NK-92 (cell line): ENCODE data around the gene USP22.
"Not testable (repeated sequence)": the region's sequence is repeated elsewhere in the genome, so short reads cannot be mapped to it uniquely, and the experiment has no call there.

Experiments used
- DNase-seq: peaks from one replicate; lab custom pipeline; 2025; ENCODE audit not compliant: unreplicated experiment; lab: John Stamatoyannopoulos, UW

USP22 gene

DNA sequence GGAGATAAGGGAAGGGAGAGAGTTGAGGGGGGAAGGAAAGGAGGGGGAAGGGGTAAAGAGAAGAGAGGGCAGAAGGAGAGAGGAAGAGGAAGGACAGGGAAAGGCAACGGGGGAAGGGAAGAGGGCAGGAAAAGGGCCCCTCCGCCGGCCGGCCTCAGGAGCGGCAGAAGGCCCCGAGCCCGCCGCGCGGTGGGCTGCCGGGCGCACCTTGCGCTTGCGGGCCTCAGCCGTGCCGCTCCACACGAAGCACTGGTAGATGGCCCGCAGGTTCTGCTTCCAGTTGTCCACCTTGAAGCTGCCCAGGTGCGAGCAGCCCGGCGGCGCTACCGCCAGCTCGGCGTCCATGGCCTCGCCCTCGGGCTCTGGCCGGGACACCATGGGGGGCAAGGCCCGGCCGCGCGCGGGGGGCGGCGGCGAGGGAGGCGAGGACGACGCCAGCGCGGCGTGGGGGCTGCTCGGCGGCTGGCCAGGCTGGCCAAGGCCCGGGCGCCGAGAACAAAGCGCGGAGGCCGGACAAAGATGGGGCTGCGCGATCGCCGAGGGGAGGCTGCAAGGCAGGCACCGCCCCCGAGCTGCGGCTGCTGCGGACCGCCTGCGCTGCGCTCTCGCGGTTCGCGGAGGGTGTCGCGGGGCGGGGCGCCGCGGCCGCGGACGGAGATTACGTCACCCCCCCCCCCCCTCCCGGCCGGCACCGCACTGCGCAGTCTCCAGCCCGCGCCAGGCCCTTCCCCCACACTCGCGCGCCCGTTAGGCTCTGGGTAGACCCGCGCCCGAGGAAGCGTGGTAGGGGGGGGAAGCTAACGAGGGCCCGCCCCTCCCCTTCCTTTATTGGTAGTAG is at the start of gene USP22:
USP22 (minus strand) TSS at position 554 of the 838 bp plus-strand sequence; CDS start at position 378, 176 bp downstream.
- no peak for DNase-seq

DNA sequence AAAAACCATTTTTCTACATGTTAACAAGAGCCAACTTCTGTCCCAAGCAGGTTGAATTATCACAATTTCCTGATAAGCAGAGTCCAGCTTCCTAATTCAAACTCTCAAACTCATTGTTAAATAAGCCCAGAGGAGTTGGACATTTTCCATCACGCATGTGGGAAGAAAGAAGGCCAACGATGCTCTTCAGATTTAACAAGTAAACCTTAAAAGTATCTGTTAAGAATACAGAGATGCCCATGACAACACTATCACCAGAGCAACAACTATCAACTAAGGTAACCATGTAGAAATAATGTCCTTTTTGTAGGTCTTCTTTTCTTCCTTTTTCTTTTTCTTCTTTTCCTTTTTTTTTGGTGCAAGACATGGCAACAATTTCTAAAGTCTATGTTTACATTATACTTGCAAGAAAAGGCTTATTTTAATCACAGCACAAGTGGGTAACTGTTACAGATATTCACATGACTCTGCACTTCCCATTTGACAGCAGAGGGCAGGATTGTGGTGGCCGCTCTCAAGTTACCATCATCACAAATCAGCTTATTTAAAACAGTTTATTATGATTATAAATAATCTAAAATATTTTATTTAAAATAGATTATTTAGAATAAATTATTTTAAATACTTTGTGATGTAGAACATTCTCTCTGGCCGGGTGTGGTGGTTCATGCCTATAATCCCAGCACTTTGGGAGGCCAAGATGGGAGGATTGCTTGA is 48.2 kb upstream of the USP22 start:
- DNase-seq: no peak

DNA sequence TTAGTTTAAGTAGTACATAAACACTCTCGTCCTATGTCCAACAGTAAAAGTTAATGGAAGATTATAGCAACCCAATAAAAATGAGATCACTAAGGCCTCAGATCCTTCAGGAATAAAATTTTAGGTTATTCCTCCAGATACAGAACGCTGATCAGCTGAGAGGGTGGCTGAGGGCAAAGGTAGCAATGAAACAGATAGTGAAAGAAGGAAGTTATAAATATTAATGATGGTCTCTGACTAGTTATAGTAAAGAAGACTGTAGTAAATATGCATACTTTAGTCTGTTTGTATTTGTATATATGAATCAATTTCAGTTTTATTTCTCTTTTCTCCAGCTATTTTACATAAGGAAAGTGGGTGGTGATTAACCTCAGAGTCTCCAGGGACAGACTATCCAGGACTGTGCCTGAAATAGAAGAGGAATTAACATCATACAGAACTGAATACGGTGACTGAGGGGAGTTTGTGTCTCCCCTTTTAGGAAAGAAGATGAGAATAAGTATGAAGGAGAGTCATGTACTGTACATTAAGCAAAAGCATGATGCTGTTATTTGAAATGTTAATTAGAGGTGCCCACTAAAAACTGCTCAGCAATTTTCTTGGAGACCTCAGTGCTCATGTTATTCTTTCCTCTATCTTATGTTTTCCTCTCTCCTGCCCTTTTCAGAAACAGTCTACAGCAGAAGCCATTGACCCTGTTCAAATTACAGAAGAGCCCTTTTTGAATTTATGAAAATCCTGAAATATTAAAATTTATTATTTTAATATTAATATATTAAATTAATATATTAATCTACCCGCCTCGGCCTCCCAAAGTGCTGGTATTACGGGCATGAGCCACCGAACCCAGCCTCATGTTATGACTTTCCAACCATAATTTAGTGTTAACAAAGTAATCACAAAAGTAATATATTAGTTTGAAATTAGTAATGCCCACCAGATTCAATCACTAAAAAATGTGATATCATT is 47.4 kb upstream of the USP22 start:
- DNase-seq: no peak

DNA sequence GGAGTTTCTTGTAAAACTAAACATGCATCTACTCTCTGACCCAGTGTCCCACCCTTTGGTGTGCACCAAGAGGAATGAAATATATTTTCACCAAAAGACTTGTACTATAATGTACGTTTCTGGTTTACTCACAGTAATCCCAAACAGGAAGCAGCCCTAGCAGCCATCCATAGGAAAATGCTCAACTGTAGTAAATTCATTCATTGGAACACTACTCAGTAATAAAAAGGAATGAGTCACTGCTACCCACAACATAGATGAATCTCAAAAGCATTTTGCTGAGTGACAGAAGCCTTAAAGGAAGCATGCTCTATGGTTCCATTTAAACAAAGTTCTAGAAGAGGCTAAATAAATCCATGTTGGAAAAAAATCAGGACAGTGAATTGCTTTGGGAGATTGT is 46.3 kb upstream of the USP22 start:
- DNase-seq: no peak

DNA sequence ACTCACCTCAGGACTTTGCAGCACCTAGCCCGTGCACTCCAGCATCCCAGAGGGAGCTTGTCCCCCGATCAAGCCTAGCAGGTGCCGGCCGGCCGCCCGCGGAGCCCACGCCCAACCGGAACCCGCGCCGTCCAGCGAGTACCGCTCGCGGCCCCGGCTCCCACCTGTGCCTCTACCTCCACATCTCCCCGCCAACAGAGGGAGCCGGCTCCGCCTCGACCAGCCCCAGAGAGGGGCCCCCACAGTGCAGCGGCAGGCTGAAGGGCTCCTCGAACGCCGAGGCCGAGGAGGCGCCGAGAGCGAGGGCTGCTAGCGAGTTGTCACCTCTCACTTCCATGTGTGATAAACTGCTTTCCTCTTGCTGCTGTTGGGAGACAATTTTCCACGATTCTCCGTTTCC is 42.9 kb upstream of the USP22 start:
- no peak for DNase-seq

DNA sequence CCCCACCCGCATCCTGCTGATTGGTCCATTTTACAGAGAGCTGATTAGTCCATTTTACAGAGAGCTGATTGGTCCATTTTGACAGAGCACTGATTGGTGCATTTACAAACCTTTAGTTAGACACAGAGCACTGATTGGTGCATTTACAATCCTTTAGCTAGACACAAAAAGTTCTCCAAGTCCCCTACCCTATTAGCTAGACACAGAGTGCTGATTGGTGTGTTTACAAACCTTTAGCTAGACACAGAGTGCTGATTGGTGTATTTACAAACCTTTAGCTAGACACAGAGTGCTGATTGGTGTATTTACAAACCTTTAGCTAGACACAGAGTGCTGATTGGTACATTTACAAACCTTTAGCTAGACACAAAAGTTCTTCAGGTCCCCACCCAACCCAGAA is 42.5 kb upstream of the USP22 start:
- DNase-seq: not testable (repeated sequence)

DNA sequence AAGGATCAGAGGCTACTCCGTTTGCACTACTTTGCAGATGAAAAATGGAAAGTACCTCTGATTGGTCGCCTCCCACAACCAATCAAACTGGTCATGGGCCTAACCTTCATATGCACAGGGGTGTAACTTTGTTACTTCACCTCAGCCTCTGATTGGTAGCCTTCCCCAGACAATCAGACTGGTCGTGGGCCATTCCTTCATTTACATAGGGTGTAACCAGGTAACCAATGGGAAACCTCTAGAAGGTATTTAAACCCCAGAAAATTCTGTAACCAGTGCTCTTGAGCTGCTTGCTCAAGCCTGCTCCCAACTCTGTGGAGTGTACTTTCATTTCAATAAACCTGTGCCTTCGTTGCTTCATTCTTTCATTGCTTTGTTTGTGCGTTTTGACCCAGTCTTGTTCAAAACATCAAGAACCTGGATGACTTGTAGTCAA is 39.2 kb upstream of the USP22 start:
- no peak for DNase-seq

DNA sequence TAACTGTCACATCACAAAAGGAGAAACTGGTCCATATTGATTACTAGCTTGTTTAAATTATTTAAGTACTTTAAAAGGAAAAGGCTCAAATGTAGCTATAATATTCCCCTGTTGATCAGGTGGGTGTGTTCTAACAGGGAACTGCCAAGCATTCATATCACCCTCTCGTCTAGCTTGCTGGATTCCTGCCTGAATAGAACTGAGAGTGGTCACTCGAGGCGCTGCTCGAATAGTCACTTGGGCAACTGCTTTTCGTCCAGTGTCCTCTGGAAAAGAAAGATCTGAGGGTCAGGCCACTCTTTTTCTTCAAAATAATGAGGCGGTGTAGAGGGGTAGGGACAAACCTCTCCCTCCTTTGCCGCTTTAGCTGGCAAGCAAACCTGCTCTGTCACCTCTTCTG is 36.4 kb upstream of the USP22 start:
- no peak for DNase-seq

DNA sequence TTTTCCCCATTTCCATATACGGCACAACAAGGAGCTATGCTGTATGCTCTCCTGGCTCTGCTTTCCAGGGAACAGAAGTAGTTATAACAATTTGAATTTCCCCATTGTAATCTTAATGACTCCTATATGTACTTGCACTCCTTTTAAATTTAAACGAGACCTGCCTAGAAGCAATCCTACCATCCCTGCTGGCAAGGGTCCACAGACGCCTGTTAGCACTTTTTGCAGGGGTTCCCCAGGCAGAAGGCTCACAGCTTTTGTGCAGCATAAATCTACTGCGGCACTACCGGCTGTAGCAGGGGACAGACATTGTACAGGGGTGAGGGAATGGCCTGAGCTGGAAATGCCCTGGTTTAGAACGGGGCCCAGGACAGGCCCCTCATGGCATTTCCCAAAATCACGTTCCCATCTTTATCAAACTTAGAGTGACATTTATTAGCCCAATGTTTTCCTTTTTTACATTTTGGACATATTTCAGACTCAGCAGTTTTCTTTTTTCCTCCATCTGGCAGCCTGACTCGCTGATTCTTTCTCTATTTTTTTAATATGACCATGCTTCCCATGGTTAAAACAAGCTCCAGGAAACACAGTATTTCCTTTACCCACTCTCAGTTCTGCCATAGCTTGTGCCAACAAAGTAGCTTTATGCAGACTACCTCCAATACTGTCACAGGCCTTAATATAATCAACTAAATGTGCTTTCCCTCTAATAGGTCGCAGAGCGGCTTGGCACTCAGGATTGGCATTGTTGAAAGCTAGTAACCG is 35.4 kb upstream of the USP22 start:
- no peak for DNase-seq

DNA sequence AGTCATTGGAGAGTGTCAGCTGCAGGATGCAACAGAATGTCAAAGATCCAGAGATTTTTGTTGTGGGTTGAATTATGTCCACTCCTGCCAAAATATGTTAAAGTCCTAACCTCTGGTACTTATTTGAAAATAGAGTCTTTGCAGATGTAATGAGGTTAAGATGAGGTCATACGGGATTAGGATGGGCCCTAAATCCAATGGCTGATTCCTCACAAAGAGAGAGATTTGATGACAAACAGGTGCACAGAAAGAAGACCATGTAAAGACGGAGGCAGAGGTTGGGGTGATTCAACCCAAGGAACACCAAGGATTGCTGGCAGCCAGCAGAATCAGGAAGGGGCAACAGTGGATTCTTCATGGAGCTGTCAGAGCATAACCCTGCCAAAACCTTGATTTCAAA is 34.5 kb upstream of the USP22 start:
- DNase-seq: no peak

DNA sequence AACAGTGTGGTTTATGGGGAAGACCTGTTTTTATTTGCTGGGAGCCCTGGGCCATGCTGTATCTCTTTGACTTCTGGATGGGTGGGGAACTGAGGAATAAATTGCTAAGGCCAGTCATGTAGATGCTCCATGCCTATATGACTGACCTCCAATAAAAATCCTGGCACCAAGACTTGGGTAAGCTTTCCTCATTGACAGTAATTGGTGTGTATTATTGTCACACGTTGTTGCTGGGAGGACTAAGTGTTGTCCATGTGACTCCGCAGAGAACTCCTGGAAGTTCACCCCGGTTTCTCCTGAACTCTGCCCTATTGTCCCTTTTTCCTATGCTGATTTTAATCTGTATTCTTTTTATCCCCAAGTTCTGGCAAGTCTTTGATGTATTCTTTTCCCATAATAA is 33.4 kb upstream of the USP22 start:
- no peak for DNase-seq

DNA sequence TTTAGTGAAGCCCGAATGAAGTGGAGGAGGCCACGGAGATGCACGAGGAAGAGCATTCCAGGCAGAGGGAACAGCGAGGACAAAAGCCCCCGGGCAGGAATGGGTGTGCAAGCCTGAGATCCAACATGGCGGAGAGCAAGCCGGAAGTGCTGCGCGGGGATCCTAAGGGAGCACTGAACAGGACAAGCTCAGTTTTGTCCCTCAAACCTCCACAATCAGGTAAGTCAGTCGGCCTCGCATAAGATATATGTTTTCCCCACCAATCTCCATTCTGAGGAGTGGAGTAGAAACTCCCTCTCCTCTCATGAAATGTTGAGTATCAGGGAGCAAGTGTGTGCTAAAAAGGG is 32.9 kb upstream of the USP22 start:
- DNase-seq: no peak

DNA sequence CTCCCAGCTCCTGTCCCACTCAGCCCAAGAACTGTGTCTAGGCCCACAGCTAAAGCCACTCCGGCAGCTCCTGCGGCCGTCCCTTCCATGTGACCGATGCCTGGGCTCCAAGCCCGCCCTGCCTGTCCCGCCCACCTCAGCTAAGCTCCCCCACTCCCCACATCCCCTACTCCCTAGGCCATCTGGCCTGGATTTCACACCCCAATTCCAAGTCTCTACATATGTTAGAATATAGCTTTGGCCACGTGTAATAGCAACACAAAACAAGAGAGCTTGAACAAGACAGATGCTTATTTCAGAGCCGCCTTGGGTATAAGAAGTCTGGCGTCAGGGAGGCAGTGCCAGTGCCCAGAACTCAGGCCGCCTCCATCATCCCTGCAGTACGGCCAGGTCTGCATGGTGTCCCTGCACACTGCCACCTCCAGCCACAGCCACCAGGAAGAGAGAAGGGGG is 30.0 kb upstream of the USP22 start:
- DNase-seq: no peak

DNA sequence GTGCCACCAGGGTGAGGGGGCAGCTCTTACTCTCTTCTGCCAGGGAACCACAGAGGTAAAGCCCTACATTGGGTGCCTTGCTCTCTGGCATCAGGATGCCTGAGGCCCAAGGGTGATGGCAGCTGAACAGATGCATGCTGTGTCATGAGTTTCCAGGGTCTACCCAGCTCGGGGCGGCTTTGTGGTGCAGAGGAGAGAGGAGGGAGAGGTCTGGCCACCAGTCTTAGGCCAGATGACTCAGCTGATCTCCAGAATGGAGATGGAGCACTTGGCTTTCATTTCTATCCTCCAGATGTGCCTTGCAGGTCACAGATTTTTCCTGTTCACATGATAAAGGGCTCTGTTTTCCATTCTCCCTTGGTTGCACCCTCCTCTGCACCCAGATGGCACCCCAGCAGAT is 23.6 kb upstream of the USP22 start:
- no peak for DNase-seq

DNA sequence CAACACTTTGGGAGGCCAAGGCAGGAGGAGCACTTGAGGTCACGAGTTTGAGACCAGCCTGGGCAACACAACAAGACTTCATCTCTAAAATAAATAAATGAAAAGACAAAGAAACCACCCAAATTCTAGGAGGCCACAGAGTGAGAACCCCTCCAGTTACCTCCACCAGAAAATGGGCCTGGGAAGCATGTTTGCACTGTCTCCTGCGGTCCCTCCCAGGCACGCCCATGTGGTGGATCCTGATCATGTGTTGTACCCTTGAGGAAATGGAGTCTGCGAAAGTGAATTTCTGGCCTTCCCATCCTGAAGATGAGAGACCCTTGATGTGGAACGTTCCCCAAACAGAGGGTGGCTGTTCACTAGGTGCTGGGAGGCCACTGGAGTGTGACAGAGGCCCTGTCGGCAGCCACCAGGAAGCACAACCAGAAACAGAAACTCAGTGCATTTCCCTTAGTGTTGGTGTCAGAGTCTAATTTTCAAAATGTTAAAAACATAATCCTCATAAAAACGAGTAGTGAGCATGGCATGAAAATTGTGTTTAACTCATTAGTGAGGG is 19.2 kb upstream of the USP22 start:
- no peak for DNase-seq

DNA sequence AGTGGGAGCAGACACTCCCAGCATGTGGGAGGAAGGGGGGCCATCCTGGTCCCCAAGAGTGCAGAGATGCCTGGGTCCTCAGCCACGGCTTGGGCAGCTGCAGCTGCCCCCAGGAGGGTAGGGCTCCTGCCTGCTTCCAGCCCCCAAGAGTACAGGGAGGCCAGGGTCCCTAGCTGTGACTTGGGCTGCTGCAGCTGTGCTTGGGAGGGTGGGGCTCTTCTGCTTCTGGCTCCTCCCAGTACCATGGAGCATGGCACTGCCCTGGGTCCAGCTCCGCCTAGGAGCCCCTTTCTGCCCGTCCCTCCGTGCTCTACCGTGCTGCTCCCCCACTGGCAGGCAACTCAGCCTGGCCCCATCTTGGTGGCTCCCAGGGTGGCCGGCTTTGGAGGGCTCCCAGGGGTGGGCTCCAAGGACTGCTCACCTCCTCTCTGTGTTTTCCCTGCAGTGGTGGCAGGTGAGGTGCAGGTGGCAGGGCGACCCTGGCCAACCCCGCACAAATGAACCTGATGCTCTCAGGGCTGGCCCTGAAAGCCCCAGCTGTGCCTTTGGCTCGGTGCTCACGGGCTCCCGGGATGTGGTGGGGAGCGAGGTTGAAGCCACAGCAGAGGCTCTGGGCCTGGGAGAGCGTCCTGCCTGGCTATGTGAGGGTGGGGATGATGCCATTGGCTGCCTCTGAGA is 18.5 kb upstream of the USP22 start:
- no peak for DNase-seq

DNA sequence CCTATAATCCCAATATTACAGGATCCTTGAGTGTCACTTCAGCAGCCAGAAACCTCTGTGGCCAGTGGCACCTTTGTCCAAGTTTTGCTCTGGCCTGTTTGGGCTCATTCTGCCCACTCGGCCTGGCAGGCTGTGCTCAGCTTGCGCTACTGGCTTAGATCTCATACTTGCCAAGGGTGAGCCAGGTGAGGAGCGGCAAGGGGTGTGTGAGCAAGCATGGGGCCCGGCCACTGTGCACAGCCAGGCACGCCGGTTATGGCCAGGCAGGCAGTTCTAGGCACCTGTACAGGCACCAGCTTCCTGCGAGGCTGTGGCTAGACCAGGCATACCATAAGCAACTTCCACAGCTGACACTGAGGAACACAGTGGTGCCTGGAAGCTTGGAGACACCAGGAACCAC is 16.9 kb upstream of the USP22 start:
- no peak for DNase-seq

DNA sequence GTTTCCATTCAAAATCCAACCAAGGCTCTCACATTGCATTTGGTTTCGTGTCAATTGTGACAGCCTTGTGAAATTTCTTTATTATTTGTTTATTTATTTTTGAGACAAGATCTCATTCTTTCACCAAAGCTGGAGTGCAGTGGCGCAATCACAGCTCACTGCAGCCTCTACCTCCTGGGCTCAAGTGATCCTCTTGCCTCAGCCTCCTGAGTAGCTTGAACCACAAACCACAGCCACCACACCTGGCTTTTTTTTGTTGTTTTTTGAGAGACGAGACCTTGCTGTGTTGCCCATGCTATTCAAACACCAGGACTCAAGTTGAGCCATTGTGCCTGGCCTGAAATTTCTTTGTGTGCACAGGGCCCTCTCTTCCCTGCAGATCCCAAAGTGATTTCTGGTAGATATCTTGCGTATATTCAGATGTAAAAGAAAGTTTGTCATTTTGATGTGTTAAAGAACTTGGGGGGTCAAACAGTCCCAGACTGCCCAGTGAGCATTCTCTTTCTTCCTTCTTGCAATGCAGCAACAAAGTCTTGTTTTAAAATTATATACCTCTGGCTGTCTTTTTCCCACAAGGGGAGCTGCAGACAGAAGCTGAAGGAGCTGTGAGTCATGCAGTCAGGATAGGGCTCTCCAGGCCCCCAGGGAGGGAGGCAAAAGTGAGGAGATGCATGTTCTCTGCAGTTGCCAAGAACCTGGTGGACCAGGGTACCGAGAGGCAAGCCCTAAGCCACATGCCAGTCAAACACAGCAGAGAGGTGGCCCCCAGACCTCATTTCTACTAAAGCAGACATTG is 15.5 kb upstream of the USP22 start:
- DNase-seq: no peak

DNA sequence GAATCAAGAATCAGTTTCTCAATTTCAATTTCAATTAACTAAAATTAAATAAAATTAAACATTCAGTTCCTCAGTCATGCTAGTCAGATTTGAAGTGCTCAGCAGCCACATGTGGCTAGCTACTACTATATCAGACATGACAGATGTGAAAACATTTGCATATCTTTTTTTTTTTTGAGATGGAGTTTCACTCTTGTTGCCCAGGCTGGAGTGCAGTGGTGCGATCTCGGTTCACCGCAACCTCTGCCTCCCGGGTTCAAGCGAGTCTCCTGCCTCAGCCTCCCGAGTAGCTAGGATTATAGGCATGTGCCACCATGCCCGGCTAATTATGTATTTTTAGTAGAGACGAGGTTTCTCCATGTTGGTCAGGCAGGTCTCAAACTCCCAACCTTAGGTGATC is 10.2 kb upstream of the USP22 start:
- not testable (repeated sequence) for DNase-seq
